Spleen (tissue), 7 donors: ENCODE data around the gene TBCC.

Experiments used
- POLR2A ChIP-seq, 3 donors: fragments of 450-650 bp; IDR thresholded peaks; one replicate each; pipeline ENCODE4 v1.5.1; 2017; ENCODE audit warnings: antibody characterized with exemption in 3 of 3, mild to moderate bottlenecking in 1 of 3
- POLR2AphosphoS5 ChIP-seq, 3 donors: sonication (generic); formaldehyde crosslinking; IDR thresholded peaks; one replicate each; pipeline ENCODE4 v1.5.1; 2017; ENCODE audit warnings: antibody characterized with exemption in 3 of 3
- TF ChIP-seq, protein P1 (sequence below), 11 experiments: fragments of 200-600 bp in 7 of 11; fragments of 450-650 bp in 4 of 11; sonication (generic) in 4 of 11; IDR thresholded peaks in 8 of 11; conservative IDR thresholded peaks in 3 of 11; 1 replicate in 7 of 11; 2 replicates in 4 of 11; pipeline versions ENCODE4 v1.4.0 to v1.8.0; 2016 to 2021; ENCODE audit warnings: antibody characterized with exemption in 11 of 11, inconsistent platforms in 4 of 11, mild to moderate bottlenecking in 1 of 11
- donor health status: DM: no; HTN: no; CAD: no; lungs with moderate emphysema.
- donor health status: DM: no; HTN: no; CAD: no.
- donor health status: DM: no; HTN: no; CAD: no.

DNA sequence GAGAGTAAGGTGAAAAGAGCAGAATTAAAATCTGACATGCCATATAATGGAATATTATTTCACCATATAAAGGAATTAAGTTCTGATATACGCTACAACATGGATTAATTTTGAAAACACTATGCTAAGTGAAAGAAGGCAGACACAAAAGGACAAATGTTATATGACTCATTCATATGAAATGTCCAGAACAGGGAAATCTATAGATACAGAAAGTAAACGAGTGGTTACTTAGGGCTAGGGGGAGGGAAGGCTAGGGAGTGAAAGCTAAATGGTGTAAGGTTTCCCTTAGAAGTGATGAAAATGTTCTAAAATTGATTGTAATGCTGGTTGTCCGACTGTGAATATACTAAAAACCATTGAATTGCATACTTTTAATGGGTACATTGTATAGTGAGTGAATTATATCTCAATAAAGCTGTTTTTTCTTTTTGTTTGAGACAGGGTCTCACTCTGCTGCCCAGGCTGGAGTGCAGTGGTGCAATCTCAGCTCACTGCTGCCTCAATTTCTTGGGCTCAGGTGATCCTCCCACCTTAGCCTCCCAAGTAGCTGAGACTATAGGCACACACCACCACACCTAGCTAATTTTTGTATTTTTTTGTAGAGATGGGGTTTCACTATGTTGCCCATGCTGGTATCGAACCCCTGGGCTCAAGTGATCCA lies 31.7 kb downstream of the TBCC start:
- TF ChIP-seq, protein P1, sequence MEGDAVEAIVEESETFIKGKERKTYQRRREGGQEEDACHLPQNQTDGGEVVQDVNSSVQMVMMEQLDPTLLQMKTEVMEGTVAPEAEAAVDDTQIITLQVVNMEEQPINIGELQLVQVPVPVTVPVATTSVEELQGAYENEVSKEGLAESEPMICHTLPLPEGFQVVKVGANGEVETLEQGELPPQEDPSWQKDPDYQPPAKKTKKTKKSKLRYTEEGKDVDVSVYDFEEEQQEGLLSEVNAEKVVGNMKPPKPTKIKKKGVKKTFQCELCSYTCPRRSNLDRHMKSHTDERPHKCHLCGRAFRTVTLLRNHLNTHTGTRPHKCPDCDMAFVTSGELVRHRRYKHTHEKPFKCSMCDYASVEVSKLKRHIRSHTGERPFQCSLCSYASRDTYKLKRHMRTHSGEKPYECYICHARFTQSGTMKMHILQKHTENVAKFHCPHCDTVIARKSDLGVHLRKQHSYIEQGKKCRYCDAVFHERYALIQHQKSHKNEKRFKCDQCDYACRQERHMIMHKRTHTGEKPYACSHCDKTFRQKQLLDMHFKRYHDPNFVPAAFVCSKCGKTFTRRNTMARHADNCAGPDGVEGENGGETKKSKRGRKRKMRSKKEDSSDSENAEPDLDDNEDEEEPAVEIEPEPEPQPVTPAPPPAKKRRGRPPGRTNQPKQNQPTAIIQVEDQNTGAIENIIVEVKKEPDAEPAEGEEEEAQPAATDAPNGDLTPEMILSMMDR (IDR thresholded peaks at IDR 0.05 in 8 of 11, conservative IDR thresholded peaks at IDR 0.05 in 3 of 11), result no peak
- TF ChIP-seq POLR2A (IDR thresholded peaks at IDR 0.05) (no peak), POLR2AphosphoS5 (IDR thresholded peaks at IDR 0.05) (no peak)
